ENCODE results near the gene CLCN1. TPM values are rescaled to one million over a fixed set of nuclear protein-coding genes. Genes with fewer than 3 reads are reported as not detected.

CLCN1 gene
- total RNA-seq, 1 donor from 2014 or later, result not detected

Small RNAs within 50 kb of the gene (microRNA-seq; reads per million reads assigned to microRNA genes)
- not detected for gene MIR6892

Other genes with a start within 250 kb of the CLCN1 start
- not detected for gene PIP, start 184.0 kb upstream of the CLCN1 start, total RNA-seq
- gene TAS2R39, start 132.7 kb upstream of the CLCN1 start, total RNA-seq, result not detected
- gene TAS2R40, start 94.1 kb upstream of the CLCN1 start, total RNA-seq, result not detected
- 208 TPM for gene GSTK1, start 52.7 kb upstream of the CLCN1 start, total RNA-seq
- 6.9 TPM for gene TMEM139, start 31.2 kb upstream of the CLCN1 start, total RNA-seq
- 12.6 TPM for gene CASP2, start 27.8 kb upstream of the CLCN1 start, total RNA-seq
- gene FAM131B, start 46.6 kb downstream of the CLCN1 start, total RNA-seq, result 0.19 TPM
- gene ZYX, start 65.2 kb downstream of the CLCN1 start, total RNA-seq, result 126 TPM
- not detected for gene EPHA1, start 92.7 kb downstream of the CLCN1 start, total RNA-seq
- not detected for gene TAS2R60, start 127.3 kb downstream of the CLCN1 start, total RNA-seq
- gene TAS2R41, start 161.8 kb downstream of the CLCN1 start, total RNA-seq, result not detected

Measured in cardiac septum (tissue), 1 donor.